GM19467 (cell line): Measurements from ENCODE around the gene CCK.
"Not testable (repeated sequence)": the region's sequence is repeated elsewhere in the genome, so short reads cannot be mapped to it uniquely, and the experiment has no call there.

Experiments used
- ATAC-seq: cut with Tn5 transposase; IDR thresholded peaks from one replicate; pipeline ENCODE4 v1.9.1; 2021; ENCODE audit warnings: mild to moderate bottlenecking, moderate library complexity; ENCODE audit not compliant: unreplicated experiment

Gene CCK

GRCh38 chr3:42266085-42266484, at the start of gene CCK:
CCK (minus strand) TSS chr3:42266185; CDS start chr3:42263630, 2,555 bp downstream.
- ATAC-seq, result no peak

- no peak for ATAC-seq
Observed at GRCh38 chr3:42314411-42314810, 48.4 kb upstream of the CCK start.

- no peak for ATAC-seq
Observed at GRCh38 chr3:42308651-42309050, 42.7 kb upstream of the CCK start.

DNA sequence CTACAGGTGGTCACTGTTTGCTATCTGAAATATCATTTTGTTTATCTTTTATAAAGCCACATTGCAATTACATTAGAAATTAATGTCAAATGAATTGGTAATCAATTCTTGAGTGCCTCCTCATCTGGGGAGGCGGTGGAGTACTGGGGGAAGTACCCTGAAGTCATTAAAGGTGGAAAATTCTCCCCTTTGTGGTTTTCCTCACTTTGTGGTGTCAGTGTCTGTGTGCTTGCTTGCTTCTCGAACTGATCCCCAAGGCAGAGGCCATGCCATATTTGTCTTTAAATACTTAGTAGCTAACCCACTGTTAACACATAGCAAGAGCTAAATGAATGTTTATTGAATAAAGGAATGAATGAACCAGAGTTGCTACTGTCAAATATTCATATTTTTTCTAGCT, 40.5 kb upstream of the CCK start:
- ATAC-seq, result no peak

- ATAC-seq, result no peak
Observed at GRCh38 chr3:42302924-42303634, 37.1 kb upstream of the CCK start.

GRCh38 chr3:42301446-42302175, 35.6 kb upstream of the CCK start:
- ATAC-seq, result no peak

DNA sequence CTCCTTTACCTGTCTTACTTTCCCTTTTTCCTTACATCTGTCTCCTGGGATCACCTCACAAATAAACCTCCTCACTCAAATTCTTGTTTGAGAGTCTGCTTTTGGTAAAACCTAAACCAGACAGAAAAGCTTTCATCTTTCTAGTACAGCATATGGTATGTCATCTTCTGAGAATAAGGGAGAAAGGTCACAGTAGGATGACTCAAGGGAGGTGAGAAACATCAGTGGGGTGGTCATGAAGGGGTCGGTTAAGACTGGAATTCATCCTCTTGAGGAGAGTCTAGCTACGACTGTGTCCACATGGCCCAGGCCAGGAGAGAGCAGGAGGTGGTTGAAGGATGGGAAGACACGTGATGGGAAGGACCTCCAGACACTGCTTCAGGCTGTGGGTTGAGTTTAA, 34.8 kb upstream of the CCK start:
- ATAC-seq, result no peak

DNA sequence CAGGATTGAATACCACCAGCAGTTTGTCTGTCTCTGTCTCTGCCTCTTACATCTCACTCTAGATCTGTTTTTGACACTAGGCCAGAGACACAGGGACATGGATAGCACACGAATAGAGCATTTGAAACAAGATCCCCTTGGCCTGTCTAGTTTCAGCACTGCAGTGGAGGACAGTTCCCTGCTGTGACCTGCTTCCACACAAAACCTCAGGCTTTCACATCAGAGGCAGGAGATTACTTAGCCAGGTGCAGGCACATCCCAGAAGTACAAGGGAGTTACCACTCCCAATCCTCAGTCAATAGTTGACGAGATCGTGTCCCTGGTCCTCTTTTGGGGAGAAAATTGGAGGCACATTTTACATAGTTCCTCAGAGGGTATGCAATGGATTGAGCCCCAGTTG, 34.0 kb upstream of the CCK start:
- no peak for ATAC-seq

DNA sequence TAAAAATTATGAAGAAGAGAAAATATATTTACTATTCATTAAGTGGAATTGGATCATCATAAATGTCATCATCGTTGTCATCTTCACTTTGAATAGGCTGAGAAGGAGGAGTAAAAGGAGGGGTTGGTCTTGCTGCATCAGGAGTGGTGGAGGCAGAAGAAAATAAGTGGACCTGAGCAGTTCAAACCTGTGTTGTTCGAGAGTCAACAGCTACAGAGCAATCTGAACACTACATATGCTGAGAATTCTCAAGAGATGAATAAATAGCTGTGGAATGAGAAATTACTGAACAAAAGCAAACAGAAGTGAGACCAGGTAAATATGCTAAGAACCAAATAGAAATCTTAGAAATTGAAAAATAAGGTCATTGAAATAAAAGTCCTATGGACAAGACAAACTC, 32.3 kb upstream of the CCK start:
- ATAC-seq, result no peak

DNA sequence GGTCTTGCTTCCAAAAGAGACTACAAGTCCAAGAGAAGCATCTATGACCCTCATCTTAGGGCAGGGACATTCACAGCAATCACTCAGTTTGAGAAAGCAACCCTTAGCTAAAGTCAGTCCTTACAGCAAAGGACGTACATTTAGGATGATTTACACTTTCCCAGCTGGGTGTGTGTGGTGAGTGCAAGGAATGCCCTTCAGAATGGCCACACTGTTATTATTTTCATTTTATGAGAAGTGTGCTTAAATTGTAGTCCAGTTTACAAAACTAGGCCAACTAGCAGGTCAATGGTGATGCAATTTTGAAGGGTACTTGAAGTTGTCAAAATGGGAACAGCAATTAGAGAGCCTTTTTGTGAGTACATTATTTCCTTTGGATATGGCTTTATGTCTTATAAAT, 26.0 kb upstream of the CCK start:
- no peak for ATAC-seq

DNA sequence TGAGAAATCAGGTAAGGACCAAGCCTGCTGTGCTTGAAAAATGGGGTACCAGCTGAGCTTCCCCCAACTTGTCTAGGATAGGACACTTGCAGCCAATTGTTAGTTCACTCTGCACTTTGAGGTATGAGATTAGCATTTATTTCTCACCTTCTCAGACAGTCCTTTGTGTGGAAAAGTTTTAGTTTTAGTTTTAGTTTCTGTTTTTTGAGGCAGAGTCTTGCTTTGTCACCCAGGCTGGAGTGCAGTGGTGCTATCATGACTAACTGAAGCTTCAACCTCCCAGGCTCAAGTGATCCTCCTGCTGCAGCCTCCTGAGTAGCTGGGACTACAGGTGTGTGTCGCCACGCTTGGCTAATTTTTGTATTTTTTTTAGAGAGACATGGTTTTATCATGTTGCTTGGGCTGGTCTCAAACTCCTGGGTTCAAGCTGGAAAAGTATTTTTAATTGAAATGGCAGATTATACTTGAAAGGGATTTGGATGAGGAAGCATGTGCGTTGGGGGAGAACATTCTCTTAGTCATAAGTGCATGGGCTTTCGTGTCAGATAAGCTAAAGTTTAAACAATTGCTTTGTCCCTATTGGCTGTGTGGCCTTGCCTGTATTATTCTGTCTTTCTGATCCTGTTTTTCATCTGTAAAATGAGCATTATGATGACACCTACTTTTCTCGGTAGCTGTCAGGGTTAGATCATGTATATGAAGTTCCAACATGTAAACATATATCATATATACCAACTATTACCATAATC, 25.2 kb upstream of the CCK start:
- ATAC-seq, result peak; percentile 79

DNA sequence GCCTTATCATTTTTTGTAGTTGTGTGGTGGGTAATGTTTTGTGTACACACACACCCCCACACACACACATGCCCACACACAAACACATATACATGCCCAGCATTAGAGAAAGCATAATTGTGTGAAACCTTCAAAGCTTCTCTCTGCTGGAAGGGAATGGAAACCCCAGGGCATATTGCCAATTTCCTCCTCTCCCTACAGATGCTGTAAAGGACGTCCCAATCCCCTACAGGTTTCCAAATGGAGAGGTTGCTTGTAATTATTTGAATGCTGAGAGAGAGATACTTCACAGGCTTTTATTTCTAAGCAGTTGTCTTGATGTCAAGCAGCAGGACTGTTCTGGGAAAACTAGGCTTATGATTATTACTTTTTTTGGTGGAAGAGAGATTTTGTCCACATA, 23.0 kb upstream of the CCK start:
- no peak for ATAC-seq

DNA sequence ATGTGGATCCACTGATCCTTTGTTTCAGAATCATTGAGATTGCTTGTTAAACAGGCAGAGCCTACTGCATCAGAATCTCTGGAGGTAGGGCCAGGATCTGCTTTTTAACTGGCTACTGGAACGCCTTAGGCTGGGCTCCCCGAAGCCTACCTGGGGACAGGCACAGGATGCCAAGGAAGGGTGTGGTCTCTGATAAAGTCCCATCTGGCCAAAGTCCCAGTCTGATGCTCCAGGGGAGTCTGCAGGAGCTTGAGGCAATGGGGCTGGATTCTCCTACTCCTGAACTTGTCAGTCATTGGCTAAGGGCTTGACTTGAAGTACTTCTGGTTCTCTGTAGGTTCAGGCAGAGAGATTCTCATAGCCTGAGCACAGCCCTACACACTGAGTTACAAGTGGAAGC, 22.4 kb upstream of the CCK start:
- no peak for ATAC-seq

- ATAC-seq, result not testable (repeated sequence)
Observed at GRCh38 chr3:42287423-42287822, 21.4 kb upstream of the CCK start.

DNA sequence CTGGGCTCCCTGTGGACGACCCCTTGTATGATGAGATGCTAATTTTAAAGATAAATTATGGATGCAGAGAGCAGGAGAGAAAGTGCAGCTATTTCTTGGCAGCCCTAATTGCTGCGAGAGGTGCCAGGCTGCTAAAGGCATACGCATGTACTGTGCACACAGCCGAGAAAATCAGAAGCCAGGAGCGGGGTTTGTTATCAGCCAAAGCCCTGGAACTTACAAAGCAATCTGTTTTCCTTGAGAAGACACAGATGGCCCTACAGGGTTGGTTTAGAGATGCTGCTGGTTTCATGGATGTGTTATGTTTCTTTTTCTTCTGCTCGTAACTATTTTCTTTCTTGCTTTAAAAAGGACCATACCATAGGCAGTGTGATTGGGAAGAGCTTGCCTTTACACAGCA, 11.7 kb upstream of the CCK start:
- no peak for ATAC-seq

GRCh38 chr3:42276141-42277132, 10.5 kb upstream of the CCK start:
- ATAC-seq, result peak; percentile 87

GRCh38 chr3:42275217-42275616, 9.2 kb upstream of the CCK start:
- ATAC-seq, result no peak

GRCh38 chr3:42274266-42274665, 8.3 kb upstream of the CCK start:
- no peak for ATAC-seq

GRCh38 chr3:42273361-42273760, 7.4 kb upstream of the CCK start:
- no peak for ATAC-seq

GRCh38 chr3:42271786-42272185, 5.8 kb upstream of the CCK start:
- ATAC-seq, result no peak

GRCh38 chr3:42270561-42270960, 4.6 kb upstream of the CCK start:
- no peak for ATAC-seq
